GM18868 (cell line): ENCODE measurements around the gene TOR1B.

Experiments used
- ATAC-seq: cut with Tn5 transposase; IDR thresholded peaks from one replicate; pipeline ENCODE4 v1.9.1; 2021; ENCODE audit warnings: mild to moderate bottlenecking, moderate library complexity; ENCODE audit not compliant: unreplicated experiment

The TOR1B gene

GRCh38 chr9:129839324-129840023 lies 36.5 kb downstream of the TOR1B start:
- ATAC-seq = no peak

- ATAC-seq = no peak
Measured at GRCh38 chr9:129840034-129840433, 37.0 kb downstream of the TOR1B start.

GRCh38 chr9:129841071-129841470 lies 38.1 kb downstream of the TOR1B start:
- no peak for ATAC-seq

GRCh38 chr9:129845373-129845772 lies 42.4 kb downstream of the TOR1B start:
- no peak for ATAC-seq

- no peak for ATAC-seq
Measured at GRCh38 chr9:129848712-129849441, 45.9 kb downstream of the TOR1B start.

- no peak for ATAC-seq
Measured at GRCh38 chr9:129849901-129850300, 46.9 kb downstream of the TOR1B start.

- ATAC-seq = no peak
Measured at GRCh38 chr9:129850821-129851550, 48.0 kb downstream of the TOR1B start.

- no peak for ATAC-seq
Measured at GRCh38 chr9:129851821-129852220, 48.8 kb downstream of the TOR1B start.

- no peak for ATAC-seq
Measured at GRCh38 chr9:129852579-129852978, 49.6 kb downstream of the TOR1B start.

- no peak for ATAC-seq
Measured at GRCh38 chr9:129853614-129854013, 50.6 kb downstream of the TOR1B start.

- no peak for ATAC-seq
Measured at GRCh38 chr9:129854588-129855110, 51.7 kb downstream of the TOR1B start.

- no peak for ATAC-seq
Measured at GRCh38 chr9:129857207-129857606, 54.2 kb downstream of the TOR1B start.

GRCh38 chr9:129858167-129858962 lies 55.4 kb downstream of the TOR1B start:
- ATAC-seq = no peak
